IMR-90 (cell line): ENCODE data around the gene TUBD1.
"Not testable (repeated sequence)": the region's sequence is repeated elsewhere in the genome, so short reads cannot be mapped to it uniquely, and the experiment has no call there.

Experiments
- CTCF ChIP-seq: conservative IDR thresholded peaks from 2 replicates; pipeline ENCODE4 v1.5.1; 2012; ENCODE audit warnings: mild to moderate bottlenecking, low read depth, low read length, improper control_type of control experiment
- POLR2A ChIP-seq: IDR thresholded peaks from 2 replicates; pipeline ENCODE4 v1.6.1; 2012; ENCODE audit warnings: mild to moderate bottlenecking, low read depth, low read length
- USF2 ChIP-seq: fragments of 150-350 bp; IDR thresholded peaks from 2 replicates; pipeline ENCODE4 v1.6.1; 2017; ENCODE audit warnings: mild to moderate bottlenecking, antibody characterized with exemption, low read length, low read depth

GRCh38 chr17:59850311-59850710 is 42.4 kb downstream of the TUBD1 start:
- TF ChIP-seq CTCF, POLR2A, USF2: not testable (repeated sequence)
